ENCODE measurements around the gene CEP57L1.
"Not testable (repeated sequence)": the region's sequence is repeated elsewhere in the genome, so short reads cannot be mapped to it uniquely, and the experiment has no call there.

CEP57L1 gene

DNA sequence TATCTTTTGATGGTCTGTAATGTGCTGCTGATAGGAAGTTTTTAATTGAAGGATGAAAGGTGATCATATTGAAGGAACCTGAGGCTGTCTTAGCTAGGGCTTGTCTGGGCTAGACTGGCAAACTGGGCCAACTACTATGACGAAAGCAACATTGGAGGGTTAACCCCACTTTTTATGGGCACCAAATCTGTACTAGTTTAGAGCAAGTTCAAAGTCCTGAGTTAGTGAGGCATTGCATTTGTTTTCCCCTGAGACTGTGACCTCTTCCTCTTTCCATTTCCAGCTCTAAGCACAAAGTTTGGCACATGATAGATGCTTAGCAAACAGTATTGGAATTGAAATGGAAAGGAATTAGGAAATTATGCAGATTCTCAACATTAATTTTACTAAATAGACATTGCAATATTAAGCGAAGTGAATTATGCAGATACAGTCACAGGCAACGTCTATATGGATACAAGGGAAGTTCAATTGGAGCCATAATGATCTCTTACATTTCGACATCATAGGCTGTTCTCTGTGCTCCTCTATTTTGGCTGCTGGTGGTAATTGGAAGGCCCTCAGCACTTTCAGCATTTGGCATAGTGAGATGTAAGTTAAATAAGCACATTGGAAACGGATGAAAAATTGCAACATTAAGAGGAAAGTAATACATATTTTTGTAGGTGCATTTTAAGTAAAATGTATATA lies 22.2 kb downstream of the CEP57L1 start:
- DNase-seq: peak; percentile 75

DNA sequence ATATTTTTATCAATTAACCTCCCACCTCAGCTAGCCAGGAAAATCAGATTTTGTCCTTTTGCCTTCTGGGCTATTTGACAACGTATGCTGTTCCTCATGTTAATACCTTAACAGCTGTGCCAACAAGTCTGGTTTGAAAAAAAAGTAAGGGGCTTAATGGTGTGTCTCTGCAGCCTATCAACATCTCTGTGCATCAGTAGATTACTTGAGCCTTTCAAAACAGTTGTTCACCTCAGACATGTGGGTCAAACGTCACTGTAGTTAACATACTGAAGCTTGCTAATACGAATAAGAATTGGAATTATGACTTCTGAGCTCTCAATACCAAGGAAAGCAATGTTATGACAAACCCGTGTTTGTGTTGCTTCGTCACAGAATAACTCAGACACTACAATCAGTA lies 23.0 kb downstream of the CEP57L1 start:
- no peak for DNase-seq

- DNase-seq: no peak
Observed at GRCh38 chr6:109118871-109119354, 23.6 kb downstream of the CEP57L1 start.

GRCh38 chr6:109121411-109121810 lies 26.1 kb downstream of the CEP57L1 start:
- DNase-seq: no peak

GRCh38 chr6:109124219-109124618 lies 28.9 kb downstream of the CEP57L1 start:
- DNase-seq: no peak

DNA sequence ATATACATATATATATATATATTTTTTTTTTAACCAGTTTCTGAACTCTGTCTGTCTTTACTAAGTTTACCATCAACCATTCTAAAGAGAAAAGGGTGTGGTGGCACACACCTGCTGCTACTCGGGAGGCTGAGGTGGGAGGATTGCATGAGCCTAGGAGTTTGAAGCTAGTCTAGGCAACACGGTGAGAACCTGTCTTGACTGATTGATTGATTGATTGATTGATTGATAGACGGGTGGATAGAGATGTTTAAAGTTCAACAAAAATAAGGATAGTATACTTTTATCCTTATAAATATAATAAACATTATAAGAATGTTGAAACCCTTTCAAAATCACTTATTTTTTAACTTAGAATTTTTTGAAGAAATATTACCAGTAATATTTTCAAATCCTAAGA lies 30.2 kb downstream of the CEP57L1 start:
- DNase-seq: no peak

DNA sequence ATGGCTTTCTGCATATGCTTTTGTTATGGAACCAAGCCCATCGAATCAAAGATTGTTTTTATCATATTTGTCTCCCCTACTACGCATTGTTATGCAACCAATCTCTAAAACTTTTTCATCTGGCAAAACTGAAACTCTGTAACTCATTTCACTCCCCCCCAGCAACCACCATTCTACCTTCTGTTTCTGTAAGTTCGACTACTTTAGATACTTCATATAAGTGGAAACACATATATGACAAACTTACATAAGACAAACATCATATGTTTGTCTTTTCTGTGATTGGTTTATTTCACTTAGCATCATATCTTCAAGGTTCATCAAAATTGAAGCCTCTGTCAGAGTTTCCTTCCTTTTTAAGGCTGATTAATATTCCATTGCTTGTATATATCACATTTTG lies 34.8 kb downstream of the CEP57L1 start:
- DNase-seq: no peak

DNA sequence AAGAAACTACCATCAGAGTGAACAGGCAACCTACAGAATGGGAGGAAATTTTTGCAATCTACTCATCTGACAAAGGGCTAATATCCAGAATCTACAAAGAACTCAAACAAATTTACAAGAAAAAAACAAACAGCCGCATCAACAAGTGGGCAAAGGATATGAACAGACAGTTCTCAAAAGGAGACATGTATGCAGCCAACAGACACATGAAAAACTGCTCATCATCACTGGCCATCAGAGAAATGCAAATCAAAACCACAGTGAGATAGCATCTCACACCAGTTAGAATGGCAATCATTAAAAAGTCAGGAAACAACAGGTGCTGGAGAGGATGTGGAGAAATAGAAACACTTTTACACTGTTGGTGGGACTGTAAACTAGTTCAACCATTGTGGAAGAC lies 40.3 kb downstream of the CEP57L1 start:
- not testable (repeated sequence) for DNase-seq

GRCh38 chr6:109136039-109136438 lies 40.7 kb downstream of the CEP57L1 start:
- DNase-seq: not testable (repeated sequence)

GRCh38 chr6:109136530-109136929 lies 41.2 kb downstream of the CEP57L1 start:
- DNase-seq: not testable (repeated sequence)

DNA sequence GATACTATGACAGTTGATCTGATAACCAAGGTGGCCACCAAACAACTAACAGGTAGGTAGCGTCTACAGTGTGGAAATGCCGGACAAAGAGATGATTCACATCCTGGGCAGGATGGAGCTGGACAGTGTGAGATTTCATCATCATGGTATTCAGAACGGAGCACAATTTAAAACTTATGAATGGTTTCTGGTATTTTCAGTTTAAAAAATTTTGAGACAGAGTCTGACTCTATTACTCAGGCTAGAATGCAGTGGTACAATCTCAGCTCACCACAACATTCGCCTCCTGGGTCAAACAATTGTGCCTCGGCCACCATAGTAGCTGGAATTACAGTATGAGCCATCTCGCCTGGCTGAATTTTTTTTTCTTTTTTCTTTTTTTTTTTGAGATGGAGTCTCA lies 43.8 kb downstream of the CEP57L1 start:
- DNase-seq: no peak

GRCh38 chr6:109142067-109142466 lies 46.8 kb downstream of the CEP57L1 start:
- DNase-seq: not testable (repeated sequence)

- no peak for DNase-seq
Observed at GRCh38 chr6:109143191-109143590, 47.9 kb downstream of the CEP57L1 start.

- not testable (repeated sequence) for DNase-seq
Observed at GRCh38 chr6:109148251-109148650, 52.9 kb downstream of the CEP57L1 start.

GRCh38 chr6:109148716-109149115 lies 53.4 kb downstream of the CEP57L1 start:
- DNase-seq: not testable (repeated sequence)

DNA sequence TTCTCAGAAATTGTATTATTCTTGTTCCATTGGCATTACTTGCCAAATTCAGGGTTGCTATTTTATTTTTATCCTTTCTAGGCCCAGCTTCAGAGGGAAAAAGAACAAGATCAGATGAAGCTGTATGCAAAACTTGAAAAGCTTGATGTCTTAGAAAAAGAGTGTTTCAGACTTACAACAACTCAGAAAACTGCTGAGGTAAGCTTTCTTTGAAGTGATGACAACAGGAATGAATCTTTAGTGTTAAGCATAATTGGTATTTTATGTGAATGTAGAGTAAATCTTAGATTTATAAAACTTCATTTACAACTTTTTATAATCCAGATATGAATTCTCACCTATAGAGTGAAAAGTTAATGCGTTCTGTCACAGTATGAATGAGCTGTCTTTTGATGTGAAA lies 58.4 kb downstream of the CEP57L1 start:
- DNase-seq: no peak

GRCh38 chr6:109164331-109164730 lies 69.0 kb downstream of the CEP57L1 start:
- DNase-seq: no peak

- DNase-seq: peak; percentile 35
Observed at GRCh38 chr6:109165392-109165974, 70.2 kb downstream of the CEP57L1 start.

- DNase-seq: no peak
Observed at GRCh38 chr6:109166673-109167072, 71.4 kb downstream of the CEP57L1 start.

DNA sequence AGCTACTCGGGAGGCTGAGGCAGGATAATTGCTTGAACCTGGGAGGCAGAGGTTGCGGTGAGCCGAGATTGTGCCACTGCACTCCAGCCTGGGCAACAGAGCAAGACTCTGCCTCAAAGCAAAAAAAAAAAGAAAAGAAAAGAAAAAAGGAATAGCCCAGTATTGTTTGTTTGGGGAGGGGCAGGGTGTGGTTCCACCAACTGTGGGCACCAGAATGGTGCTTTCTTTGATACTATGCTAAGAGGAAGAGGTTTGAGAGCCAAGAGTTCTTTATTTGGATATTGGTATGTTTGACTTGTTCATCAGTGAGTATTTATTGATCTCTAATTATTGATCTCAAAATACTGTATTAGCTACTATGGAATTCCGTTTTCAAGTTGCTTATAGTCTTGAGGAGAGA lies 72.3 kb downstream of the CEP57L1 start:
- DNase-seq: no peak

DNA sequence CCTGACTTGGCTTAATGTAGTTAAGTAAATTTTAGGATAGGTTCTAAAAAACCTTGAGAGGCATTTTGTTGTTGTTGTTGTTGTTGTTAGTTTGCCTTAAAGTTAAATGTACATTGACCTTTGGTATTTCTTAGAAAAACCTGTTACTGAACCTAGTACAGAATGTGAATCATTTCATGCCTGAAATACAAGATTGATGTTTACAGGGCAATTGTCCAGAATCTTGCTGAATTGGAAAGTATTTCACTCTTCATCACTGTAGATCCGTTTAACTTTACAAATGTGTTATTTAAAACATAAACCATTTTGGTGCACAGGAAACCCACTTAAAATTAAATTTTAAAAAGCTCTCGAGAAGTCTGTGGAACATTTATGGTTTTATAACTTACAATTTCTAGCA lies 75.0 kb downstream of the CEP57L1 start:
- DNase-seq: no peak

GRCh38 chr6:109172101-109172746 lies 76.9 kb downstream of the CEP57L1 start:
- DNase-seq: no peak

DNA sequence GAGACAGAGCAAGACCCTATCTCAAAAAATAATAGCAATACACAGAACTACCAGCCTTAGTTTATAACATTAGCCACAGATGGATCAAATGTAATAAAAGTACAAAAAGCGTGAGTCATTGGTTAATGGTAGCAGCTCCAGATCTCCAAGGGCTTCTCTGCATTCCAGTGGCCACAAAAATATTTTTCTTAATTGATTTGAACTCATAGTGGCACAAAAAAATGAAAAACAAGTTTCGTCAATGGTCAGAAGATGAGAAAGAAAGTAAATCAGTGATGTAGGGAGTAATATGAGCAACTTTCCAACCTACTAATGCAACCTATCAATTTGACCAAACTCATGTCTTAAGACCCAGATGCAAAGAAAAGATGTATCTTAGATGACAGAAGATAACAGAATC lies 79.6 kb downstream of the CEP57L1 start:
- DNase-seq: no peak

GRCh38 chr6:109178921-109179320 lies 83.6 kb downstream of the CEP57L1 start:
- DNase-seq: no peak
